D721Med (cell line): ENCODE results near the gene KSR1.

Experiments used
- DNase-seq: peaks from one replicate; pipeline ENCODE4 v3.0.0; 2011; ENCODE audit warnings: low spot score; ENCODE audit not compliant: insufficient read length
- FAIRE-seq: peaks from 2 replicates; lab custom pipeline; 2011; peaks lifted over from hg19 to GRCh38; lab: Jason Lieb, UNC
- TF ChIP-seq, protein P1 (sequence below): IDR thresholded peaks from 2 replicates; pipeline ENCODE4 v1.5.1; 2012; ENCODE audit warnings: mild to moderate bottlenecking, control low read depth; ENCODE audit not compliant: insufficient read depth; ENCODE audit errors: missing control alignments

KSR1 gene

DNA sequence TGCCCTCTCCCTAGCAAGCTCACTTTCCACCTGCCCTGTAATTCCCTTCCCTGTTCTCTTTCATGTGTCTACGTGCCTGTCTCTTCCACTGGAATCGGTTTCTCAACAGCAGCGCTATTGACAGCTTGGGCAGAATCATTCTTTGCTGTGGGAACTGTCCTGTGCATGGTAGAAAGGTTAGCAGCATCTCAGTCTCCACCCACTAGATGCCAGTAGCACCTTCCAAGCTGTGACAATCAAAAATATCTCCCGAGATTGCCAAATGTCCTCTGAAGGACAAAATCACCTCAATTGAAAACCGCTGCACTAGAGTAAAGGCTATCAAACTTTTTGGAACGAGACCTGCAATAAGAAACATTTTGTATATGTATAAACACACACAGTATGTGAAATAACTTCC is 41.6 kb upstream of the KSR1 start:
- TF ChIP-seq, protein P1, sequence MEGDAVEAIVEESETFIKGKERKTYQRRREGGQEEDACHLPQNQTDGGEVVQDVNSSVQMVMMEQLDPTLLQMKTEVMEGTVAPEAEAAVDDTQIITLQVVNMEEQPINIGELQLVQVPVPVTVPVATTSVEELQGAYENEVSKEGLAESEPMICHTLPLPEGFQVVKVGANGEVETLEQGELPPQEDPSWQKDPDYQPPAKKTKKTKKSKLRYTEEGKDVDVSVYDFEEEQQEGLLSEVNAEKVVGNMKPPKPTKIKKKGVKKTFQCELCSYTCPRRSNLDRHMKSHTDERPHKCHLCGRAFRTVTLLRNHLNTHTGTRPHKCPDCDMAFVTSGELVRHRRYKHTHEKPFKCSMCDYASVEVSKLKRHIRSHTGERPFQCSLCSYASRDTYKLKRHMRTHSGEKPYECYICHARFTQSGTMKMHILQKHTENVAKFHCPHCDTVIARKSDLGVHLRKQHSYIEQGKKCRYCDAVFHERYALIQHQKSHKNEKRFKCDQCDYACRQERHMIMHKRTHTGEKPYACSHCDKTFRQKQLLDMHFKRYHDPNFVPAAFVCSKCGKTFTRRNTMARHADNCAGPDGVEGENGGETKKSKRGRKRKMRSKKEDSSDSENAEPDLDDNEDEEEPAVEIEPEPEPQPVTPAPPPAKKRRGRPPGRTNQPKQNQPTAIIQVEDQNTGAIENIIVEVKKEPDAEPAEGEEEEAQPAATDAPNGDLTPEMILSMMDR = no peak
- DNase-seq = no peak
- no peak for FAIRE-seq

DNA sequence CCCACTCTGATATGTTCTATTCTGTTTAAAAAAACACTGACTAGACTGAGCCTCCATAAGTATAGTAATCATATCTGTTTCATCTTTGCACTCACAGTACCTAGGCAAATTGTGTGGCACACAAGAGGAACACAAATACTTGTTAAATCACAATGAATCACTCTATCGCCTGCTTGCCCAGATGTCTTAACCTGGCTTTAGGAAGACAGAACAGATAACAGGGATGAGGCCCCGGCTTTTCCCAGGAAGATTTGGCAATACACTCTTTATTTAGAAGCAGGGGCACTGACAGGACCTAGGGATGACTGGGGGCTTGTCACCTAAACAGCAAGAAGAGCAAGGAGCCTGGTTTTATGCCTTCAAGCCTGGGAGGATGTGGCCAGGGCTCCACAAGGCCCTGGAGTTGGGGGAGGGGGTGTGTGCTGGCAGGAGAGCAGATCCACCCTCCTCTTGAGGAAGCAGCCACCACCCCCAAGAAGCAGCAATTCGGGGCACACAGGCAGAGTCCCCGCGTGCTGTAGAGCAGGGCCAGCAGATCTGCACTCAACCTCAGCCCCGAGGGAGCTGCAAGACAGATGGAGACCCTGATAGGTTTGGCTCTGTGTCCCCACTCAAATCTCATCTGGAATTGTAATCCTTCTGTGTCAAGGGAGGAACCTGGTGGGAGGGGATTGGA is 41.0 kb upstream of the KSR1 start:
- TF ChIP-seq, protein P1 = no peak
- no peak for FAIRE-seq
- DNase-seq = no peak

DNA sequence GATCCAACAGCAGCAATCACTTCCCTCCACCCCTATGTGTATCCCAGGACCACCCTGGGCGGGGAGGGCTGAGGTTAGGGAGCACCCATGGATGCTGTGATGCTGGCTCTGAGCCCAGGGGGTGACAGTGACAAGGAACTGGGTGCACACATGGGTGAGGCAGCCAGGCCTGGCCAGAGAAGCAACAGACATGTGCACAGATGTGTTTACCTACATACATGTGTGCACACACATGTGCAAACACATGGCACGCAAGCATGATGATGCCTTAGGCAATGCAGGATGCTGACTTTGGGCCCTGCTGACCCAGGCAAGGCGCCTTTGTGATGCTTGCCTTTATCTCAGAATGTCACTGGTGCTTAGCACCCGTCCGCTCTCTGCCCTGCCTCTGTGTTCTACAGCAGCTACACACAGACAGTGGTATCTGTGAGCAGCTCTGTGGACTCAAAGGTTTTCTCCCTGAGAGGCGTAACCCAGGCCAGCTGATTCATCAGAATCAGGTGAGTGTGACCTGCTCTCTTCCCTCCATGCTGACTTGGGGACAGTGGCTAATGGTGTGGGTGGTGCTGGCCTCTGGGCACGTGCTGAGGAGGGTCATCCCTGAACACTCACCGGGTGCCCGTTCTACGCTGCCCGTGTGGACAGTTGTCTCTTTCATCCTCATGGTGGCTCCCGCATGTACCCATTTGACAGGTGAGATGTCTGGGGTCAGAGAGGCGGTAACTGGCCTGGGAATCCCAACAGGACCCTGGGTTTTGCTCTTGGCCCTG is 38.5 kb upstream of the KSR1 start:
- FAIRE-seq = no peak

DNA sequence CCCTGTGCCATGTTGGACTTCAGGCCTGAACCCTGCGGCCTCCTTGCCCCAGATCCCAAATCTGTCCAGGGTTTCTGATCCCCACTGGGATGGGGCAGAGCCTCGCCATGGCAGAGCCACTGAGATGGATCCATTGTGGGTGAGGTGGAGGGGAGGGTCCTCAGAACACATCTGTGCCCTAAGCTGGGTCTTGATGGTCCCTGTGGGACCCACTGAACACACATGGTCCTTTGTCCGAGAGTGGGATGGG is 38.0 kb upstream of the KSR1 start:
- TF ChIP-seq, protein P1 = no peak
- no peak for FAIRE-seq
- no peak for DNase-seq

More for the DNA sequence above, 38.5 kb upstream of the KSR1 start:
- no peak for DNase-seq
- TF ChIP-seq, protein P1 = no peak

DNA sequence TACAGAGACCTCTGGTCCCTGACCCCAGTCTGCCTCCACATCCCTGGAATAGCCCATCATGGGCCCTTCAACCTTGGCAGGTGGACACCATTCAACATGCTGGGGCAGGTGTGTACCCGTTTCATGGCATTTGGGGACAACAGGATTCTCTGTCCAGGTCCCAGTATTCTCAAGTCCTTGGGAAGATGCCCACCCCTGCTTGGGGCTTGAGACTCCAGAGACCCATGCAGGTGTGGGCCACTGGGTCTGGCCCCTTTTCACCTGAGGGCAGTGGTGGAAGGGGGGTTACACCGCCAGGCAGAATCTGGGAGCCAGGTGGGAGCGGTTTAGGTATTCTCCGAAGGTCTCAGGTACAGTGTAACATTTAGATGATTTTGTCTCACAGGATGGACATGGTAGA is 37.1 kb upstream of the KSR1 start:
- no peak for FAIRE-seq
- DNase-seq = no peak
- TF ChIP-seq, protein P1 = no peak

DNA sequence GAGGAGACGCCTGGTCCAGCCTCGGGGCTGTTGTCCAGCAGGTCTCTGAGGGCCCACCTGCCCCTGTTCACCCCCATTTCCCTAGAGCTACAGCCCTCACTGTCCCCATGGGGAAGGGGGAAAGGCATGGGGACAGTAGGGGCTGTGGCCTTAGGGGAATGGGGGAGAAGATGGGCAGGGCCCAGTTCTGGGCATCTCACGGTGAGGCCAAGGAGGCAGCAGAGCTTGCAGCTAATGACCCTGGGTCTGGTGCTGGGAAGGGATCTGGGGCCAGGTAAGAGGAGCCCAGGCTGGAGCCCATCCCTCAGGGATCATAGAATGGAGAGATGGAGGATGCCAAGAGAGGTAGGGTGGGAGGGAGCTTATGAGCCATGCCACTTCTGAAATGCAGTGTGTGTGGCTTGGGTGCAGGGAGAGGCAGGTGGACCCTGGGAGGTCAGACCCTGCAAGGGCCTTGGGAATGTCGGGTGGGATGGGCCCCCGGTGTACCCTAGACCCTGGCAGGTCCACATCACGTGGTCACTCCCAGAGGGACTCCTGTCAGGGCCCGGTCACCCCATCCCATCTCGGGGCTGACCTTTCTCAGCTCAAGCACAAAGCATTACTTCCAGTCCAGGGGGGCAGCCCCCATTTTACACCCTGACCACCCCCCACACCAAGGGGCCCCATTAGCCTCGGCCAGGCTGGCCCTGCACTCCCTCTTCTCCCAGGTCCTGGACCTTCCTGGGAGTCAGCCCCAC is 35.9 kb upstream of the KSR1 start:
- no peak for DNase-seq
- no peak for FAIRE-seq
- TF ChIP-seq, protein P1 = no peak
